Amygdala (tissue), 56 donors: ENCODE results near the gene ADISSP.
A peak's percentile ranks its signal among the peaks of the same experiment; 100 is the strongest.

Experiments used
- DNase-seq, 56 donors: peaks; one replicate each; lab custom pipeline; 2025; lab: John Stamatoyannopoulos, UW

The ADISSP gene

DNA sequence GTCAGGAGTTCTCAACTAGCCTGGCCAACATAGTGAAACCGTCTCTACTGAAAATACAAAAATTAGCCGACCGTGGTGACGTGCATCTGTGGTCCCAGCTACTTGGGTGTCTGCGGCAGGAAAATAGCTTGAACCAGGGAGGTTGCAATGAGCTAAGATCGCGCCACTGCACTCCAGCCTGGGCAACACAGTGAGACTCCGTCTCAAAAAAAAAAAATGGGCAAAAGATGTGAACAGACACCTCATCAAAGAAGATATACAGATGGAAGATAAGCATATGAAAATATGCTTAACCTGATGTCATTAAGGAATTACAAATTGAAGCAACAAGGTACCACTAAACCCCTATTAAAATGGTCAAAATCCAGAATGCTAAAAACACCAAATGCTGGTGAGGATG is 44.3 kb downstream of the ADISSP start:
- no peak for DNase-seq

- no peak for DNase-seq
Measured at GRCh38 chr20:3721912-3722311, 45.6 kb downstream of the ADISSP start.

DNA sequence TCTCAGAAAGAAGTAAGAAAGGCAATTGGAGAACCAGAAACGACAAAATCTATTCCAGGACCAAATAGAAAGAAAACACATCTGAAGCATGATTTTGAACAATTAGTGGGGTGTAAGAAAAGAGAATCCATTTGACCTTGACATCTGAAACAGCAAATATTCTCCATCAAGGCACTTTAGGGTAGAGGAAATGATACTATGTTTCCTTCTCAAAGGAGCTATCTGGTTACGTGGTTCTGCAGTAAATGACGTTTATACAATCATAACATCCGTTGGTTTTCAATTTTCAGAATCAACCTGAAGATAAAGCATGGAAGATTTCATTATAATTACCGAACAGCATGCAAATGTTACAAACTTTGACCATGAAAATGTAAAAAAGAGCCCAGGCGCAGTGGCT is 46.9 kb downstream of the ADISSP start:
- DNase-seq: no peak

- DNase-seq: no peak
Measured at GRCh38 chr20:3720068-3720467, 47.5 kb downstream of the ADISSP start.

- DNase-seq: no peak
Measured at GRCh38 chr20:3719046-3719445, 48.5 kb downstream of the ADISSP start.

- DNase-seq: peak in 9 of 56 donors; percentile 4 to 25 (median 16)
Measured at GRCh38 chr20:3716195-3716834, 51.2 kb downstream of the ADISSP start.

DNA sequence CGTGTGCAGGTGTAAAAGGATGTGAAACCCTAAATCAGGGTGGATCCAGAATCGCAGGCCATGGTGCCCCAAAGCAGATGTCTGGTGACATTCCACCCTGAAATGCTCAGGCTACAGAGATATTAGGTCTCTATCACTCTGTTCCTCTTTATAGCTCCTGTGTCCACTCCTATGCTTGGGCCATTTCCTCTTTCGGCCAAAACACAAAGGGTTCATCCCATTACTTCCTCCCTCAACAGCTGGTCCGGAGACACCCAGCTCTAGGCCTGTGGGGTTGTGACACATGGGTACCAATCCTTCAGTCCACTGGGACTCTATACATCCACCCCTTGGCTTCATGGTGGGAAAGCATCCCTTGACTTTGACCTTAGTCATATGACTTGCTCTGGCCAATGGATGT is 53.5 kb downstream of the ADISSP start:
- peak in 2 of 56 donors; percentile 8 to 30 for DNase-seq

- DNase-seq: peak in 21 of 56 donors; percentile 6 to 61 (median 23)
Measured at GRCh38 chr20:3712279-3712873, 55.2 kb downstream of the ADISSP start, which contains the start of gene SIGLEC1. TSS of gene SIGLEC1 (minus strand) at chr20:3712600. CDS start at chr20:3707128, 5,472 bp downstream.

DNA sequence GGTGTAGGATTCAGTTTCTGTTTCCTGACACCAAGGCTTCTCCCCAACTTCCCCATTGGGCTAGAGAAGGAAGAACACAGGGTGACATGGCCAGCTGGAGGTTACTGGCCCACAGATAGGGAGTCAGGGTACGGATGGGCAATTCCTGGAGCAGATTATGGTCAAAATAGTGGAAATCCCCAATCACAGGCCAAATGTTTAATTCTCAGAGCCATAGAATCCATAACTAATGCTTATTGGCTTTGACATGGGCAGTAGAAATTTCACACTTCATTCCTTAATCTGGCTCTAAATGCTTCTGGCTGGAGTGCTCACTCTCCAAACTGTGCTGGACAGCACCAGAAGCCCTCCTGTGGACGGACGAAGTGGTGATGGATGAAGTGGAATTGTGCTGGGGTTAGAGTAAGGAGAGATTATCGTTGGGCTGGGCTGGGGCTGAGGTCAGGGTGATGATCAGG is 56.0 kb downstream of the ADISSP start:
- no peak for DNase-seq

DNA sequence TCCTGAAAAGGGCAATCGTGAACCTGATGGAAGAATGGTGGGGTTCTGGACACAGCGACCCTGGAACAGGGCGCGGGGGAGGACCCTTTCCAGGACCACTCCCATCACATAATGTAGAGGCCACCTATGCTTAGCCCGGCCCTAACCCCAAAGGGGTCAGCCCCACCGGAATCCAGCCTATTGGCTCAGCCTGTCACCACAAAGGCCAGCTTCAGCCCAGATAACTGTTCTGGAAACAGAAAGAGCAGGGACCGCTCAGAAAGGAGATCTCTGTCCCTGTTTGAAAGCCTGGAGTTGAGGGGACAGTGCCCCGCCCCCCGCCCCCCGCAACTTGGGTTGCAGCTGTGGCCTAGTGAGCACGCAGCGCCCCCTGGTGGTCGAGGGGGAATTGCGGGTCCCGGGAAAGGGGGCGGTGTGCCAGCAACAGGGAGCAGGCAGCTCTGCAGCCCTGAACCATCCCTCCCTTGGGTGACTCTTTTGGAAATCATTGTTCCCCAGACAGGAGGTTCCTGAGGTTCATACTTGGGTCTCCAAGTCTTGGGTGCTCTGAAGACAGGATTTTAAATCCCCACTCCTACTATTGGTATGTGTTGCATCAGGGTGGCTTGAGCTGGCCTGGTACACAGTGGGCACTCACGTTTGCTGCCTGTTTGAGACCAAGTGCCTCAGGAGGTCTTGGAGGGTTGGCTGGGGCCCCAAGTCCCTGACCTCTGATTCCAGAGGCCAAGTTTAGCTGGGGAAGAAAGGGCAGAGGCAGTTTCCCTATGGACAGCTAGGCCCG is 56.7 kb downstream of the ADISSP start:
- peak in 48 of 56 donors; percentile 8 to 86 (median 50) for DNase-seq

DNA sequence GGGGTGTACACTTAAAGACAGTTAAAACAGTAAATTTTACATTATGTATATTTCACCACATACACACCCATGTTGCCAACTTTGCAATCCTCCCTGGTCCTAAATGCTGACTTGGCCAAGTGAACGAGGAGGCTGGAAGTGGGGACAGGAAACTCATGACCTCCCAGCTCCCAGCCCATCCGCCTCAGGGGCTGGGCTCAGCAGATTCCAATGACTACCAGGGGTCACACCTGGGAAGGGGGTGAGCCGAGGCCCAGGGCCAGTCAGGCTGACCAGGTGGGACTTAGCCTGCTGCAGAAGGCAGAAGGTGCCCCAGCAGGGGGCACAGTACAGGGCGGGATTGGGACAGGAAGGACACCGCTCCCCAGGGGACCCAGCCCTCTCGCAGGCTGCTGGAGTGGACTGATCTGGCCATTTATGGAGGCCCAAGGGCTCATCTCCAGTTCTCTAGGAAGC is 57.5 kb downstream of the ADISSP start:
- DNase-seq: no peak

GRCh38 chr20:3707508-3707899 is 60.0 kb downstream of the ADISSP start:
- DNase-seq: no peak

DNA sequence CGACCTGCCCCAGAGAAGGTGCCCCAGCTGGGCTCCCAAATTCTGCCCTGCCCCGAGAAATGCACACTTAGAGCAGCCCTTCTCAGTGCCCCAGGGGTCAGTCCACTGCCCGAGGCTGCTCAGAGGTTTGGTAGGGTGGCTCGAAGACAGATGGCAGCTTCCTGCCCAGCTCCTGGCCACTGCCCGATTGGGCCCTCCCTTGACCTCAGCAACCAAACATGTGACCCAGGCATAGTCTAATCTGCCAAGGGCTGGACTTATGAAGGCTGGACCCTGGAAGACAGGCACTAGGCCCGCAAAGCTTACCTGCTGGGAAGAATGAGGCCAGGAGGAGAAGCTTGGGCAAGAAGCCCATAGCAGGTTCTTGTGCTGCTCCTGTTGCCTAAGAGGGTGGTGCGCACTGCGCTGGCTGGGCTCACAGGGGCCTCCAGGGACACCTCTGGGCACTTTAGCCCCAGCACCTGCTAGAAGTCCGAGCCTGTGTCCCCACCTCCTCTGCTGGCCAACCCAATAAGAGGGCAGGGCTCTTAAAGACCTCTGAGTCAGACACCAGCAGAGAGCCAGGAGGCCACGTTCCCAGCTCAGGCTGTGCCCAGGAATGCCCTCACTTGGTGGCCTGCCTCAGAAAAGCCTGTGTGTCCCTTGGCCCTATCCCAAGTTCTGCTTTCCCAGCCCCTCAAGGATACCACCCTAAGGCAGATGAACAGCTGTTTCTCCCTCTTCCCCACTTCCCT is 60.6 kb downstream of the ADISSP start:
- DNase-seq: no peak

GRCh38 chr20:3705970-3706739 is 61.4 kb downstream of the ADISSP start:
- no peak for DNase-seq

DNA sequence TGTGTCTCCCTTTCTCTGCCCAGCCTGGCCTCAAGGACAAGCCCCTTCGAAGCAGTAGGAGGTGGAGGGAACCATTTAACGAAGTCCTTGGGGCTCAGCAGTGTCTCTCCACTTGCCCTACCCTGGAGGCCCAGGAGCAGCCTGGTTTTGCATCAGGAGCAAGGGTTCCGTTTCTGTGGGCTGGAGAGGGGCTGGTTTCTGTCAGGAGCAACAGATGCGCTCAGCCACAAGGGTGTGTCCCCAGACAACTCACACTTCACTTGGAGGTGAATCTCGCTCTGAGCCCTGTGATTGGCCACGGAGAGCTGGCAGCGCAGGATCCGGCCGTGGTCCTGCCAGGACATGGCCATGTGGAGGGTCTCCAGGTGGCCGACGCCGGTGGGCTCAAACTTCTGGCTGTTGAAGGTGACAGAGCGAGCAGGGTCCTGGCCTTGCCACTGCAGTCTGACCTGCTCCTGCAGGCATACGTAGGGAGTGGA is 62.0 kb downstream of the ADISSP start:
- no peak for DNase-seq

- no peak for DNase-seq
Measured at GRCh38 chr20:3704087-3704486, 63.5 kb downstream of the ADISSP start.
